Measurements from ENCODE around the gene SSUH2. TPM values are rescaled to one million over a fixed set of nuclear protein-coding genes. Genes with fewer than 3 reads are reported as not detected.

The SSUH2 gene
- total RNA-seq, 4 donors from 2014 or later = 0.15 to 0.33 TPM; not detected in 2

DNA sequence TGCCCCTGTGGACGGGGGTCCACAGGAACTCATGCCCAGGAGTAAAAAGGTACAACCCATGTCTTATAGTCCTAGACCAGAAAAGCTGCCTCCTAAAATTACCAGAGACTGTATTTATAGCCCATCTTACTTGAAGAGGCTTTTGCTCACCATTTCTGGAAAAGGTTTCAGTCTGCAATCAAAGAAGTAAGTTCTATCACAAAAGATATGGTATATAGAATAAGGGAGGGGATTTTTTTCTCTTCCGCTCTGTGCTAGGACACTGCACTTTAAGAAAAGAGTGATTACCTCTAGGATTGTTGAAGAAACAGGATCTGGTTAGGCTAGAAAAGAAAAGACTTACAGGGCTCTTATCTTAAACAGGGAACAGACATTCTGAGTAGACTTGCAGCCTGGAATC lies 2.6 kb downstream of the SSUH2 start:
- Histone ChIP-seq H3K4me3 (no peak overlapping the region), H3K36me3 (no peaks in the 10 kb centered on the region), H3K27me3 (no peaks in the 10 kb centered on the region), H3K27ac (no peak overlapping the region), H3K4me1 (peaks cover 0 to 10% of the 10 kb centered on the region in 2 donors), H3K9me3 (no peaks in the 10 kb centered on the region)
- ATAC-seq (no peak), DNase-seq (no peak)
- in situ Hi-C loops (cut with MboI; ENCODE audit: low sequenced_read_pairs in 4 of 4) (no loop called here), intact Hi-C loops (cut with DNase I; ENCODE audit: low total_unique reads) (no loop called here)
- TF ChIP-seq POLR2A (IDR thresholded peaks at IDR 0.05) = no peak
- TF ChIP-seq, protein P1, sequence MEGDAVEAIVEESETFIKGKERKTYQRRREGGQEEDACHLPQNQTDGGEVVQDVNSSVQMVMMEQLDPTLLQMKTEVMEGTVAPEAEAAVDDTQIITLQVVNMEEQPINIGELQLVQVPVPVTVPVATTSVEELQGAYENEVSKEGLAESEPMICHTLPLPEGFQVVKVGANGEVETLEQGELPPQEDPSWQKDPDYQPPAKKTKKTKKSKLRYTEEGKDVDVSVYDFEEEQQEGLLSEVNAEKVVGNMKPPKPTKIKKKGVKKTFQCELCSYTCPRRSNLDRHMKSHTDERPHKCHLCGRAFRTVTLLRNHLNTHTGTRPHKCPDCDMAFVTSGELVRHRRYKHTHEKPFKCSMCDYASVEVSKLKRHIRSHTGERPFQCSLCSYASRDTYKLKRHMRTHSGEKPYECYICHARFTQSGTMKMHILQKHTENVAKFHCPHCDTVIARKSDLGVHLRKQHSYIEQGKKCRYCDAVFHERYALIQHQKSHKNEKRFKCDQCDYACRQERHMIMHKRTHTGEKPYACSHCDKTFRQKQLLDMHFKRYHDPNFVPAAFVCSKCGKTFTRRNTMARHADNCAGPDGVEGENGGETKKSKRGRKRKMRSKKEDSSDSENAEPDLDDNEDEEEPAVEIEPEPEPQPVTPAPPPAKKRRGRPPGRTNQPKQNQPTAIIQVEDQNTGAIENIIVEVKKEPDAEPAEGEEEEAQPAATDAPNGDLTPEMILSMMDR (IDR thresholded peaks at IDR 0.05 in 4 of 5, conservative IDR thresholded peaks at IDR 0.05 in 1 of 5) = no peak

DNA sequence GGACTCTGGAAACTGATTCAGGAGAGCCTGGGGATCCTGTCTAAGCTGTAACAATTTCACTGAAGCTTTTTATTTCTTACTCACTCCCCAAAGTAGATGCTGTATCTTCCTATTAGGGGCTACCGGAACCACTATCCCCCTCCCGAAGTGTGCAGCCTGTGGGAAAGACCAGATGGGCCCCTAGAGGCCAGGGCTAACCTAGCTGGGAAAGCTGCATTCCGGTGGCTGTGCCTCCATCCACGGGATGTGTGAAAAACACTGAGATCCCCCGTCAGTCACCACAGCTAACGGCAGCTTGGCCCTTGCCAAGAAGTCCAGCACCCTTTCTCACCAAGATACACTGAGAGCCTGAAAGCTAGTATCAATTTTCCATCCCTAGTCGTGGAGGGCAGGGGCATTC lies 3.1 kb downstream of the SSUH2 start:
- no peak overlapping the region for H3K4me3 ChIP-seq
- H3K36me3 ChIP-seq = no peaks in the 10 kb centered on the region
- in situ Hi-C loops (cut with MboI; ENCODE audit: low sequenced_read_pairs in 4 of 4) (no loop called here), intact Hi-C loops (cut with DNase I; ENCODE audit: low total_unique reads) (no loop called here)
- TF ChIP-seq POLR2A (IDR thresholded peaks at IDR 0.05) = no peak
- TF ChIP-seq, protein P1 (IDR thresholded peaks at IDR 0.05 in 4 of 5, conservative IDR thresholded peaks at IDR 0.05 in 1 of 5) = no peak
- peaks cover 0 to 2% (median 0%) of the 10 kb centered on the region in 3 donors for H3K9me3 ChIP-seq
- ATAC-seq (no peak), DNase-seq (no peak)
- no peak overlapping the region for H3K27ac ChIP-seq
- H3K27me3 ChIP-seq = no peaks in the 10 kb centered on the region
- peaks cover 0 to 10% of the 10 kb centered on the region in 2 donors for H3K4me1 ChIP-seq

DNA sequence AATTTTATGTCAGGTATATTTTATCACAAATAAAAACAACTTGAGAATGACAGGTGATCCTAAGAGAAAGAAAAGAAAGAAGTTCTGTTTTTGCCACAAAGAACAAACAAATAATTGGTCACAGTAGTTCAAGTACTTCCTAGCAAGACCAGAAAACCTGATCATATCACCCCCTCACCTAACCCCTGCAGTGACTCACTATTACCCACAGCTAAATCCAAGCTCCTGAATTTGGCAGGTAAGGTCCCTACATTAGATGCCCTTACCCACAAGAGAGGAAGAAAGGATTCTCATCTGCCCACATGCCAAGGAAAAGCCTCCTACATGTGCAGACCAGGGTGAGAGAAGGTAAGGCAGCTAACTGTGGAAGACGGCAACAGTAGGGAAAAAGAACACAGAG lies 4.4 kb downstream of the SSUH2 start:
- TF ChIP-seq, protein P1 (IDR thresholded peaks at IDR 0.05 in 4 of 5, conservative IDR thresholded peaks at IDR 0.05 in 1 of 5) = no peak
- no peak for TF ChIP-seq POLR2A (IDR thresholded peaks at IDR 0.05)
- H3K9me3 ChIP-seq = peaks cover 0 to 5% (median 0%) of the 10 kb centered on the region in 3 donors
- ATAC-seq (no peak), DNase-seq (no peak)
- peaks cover 0 to 10% of the 10 kb centered on the region in 2 donors for H3K4me1 ChIP-seq
- H3K36me3 ChIP-seq = no peaks in the 10 kb centered on the region
- intact Hi-C loops (cut with DNase I; ENCODE audit: low total_unique reads) (no loop called here), in situ Hi-C loops (cut with MboI; ENCODE audit: low sequenced_read_pairs in 4 of 4) (no loop called here)
- no peak overlapping the region for H3K4me3 ChIP-seq
- no peaks in the 10 kb centered on the region for H3K27me3 ChIP-seq
- no peak overlapping the region for H3K27ac ChIP-seq

DNA sequence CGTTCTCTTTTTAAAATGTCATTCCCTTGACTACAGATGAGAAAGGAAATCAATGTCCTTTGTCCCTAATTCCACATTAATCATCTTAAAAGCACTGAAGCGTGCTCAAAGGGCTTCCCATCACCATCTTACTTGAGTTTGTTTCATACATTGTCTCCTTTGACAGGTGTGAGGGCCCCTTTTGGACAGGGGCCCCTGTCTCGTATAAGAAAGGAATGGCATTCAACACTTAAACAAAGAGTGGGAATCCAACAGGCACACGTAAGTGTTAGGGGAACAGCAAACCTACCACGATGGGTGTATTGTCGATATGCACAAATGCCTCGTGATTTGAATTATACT lies 5.0 kb downstream of the SSUH2 start:
- DNase-seq (no peak), ATAC-seq (no peak)
- H3K4me3 ChIP-seq = no peak overlapping the region
- peaks cover 0 to 10% of the 10 kb centered on the region in 2 donors for H3K4me1 ChIP-seq
- no peak overlapping the region for H3K27ac ChIP-seq
- intact Hi-C loops (cut with DNase I; ENCODE audit: low total_unique reads) = no loop called here
- H3K27me3 ChIP-seq = no peaks in the 10 kb centered on the region
- no peak for TF ChIP-seq POLR2A (IDR thresholded peaks at IDR 0.05)
- TF ChIP-seq, protein P1 (IDR thresholded peaks at IDR 0.05 in 4 of 5, conservative IDR thresholded peaks at IDR 0.05 in 1 of 5) = no peak
- H3K36me3 ChIP-seq = no peaks in the 10 kb centered on the region
- in situ Hi-C loops (cut with MboI; ENCODE audit: low sequenced_read_pairs in 4 of 4) = no loop called here
- H3K9me3 ChIP-seq = peaks cover 0 to 5% (median 0%) of the 10 kb centered on the region in 3 donors

DNA sequence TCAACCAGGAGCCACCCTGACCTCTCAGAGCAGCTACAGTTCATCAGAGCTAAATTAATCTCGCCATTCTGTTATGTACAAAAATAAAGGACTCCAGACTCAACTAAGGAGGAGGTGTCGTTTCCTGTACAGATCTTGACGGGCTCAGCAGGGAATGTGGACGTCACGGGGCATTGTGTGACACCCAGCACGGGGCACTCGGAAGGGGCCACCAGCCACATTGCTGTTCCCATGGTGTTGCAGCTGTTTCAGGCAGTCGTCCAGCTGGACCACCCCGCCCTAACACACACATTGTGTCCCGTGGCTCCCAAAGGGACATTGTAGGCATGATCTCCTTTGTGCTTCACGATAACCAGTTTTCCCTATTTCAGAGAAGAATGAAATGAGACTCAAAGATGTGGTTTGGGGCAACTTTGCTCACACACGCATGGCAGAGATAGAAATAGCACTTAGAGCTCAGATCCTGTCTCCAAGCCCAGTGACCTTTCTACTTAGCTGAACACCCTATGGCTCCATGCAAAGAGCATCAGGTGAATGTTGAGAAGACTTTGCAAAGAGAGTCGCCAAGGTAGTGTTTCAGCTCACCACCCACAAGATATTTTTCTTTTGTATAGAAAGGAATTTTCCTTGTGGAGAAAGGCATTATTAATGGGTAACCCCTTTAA lies 5.5 kb downstream of the SSUH2 start:
- DNase-seq = no peak

More for the DNA sequence above, 5.5 kb downstream of the SSUH2 start:
- Histone ChIP-seq H3K36me3 (no peaks in the 10 kb centered on the region), H3K27ac (no peak overlapping the region), H3K4me1 (peaks cover 0 to 10% of the 10 kb centered on the region in 2 donors), H3K4me3 (no peak overlapping the region), H3K9me3 (peaks cover 0 to 5% (median 0%) of the 10 kb centered on the region in 3 donors), H3K27me3 (no peaks in the 10 kb centered on the region)
- intact Hi-C loops (cut with DNase I; ENCODE audit: low total_unique reads) (no loop called here), in situ Hi-C loops (cut with MboI; ENCODE audit: low sequenced_read_pairs in 4 of 4) (no loop called here)
- TF ChIP-seq POLR2A (IDR thresholded peaks at IDR 0.05) = no peak
- TF ChIP-seq, protein P1 (IDR thresholded peaks at IDR 0.05 in 4 of 5, conservative IDR thresholded peaks at IDR 0.05 in 1 of 5) = no peak
- ATAC-seq = peak in 1 of 2 donors; percentile 59

Data from gastrocnemius medialis (tissue), 4 donors.